Vagina (tissue), 2 donors: ENCODE results near the gene ABHD16A. TPM values are rescaled to one million over a fixed set of nuclear protein-coding genes. Genes with fewer than 3 reads are reported as not detected.
A peak's percentile ranks its signal among the peaks of the same experiment; 100 is the strongest.

Experiments used
- DNase-seq, 2 donors: peaks; one replicate each; pipeline ENCODE4 v3.0.0-alpha.2; 2017; ENCODE audit errors: extremely low spot score in 2 of 2
- H3K27ac ChIP-seq: fragments of 200-600 bp; sonication (generic); one replicate; pipeline ENCODE4 v1.5.1; 2019
- H3K27me3 ChIP-seq: fragments of 200-600 bp; sonication (generic); one replicate; pipeline ENCODE4 v1.5.1; 2019
- H3K36me3 ChIP-seq, 2 donors: fragments of 200-600 bp; sonication (generic); one replicate each; pipeline ENCODE4 v1.5.1; 2017 to 2019
- H3K4me1 ChIP-seq: fragments of 200-600 bp; sonication (generic); one replicate; pipeline ENCODE4 v1.5.1; 2019
- H3K4me3 ChIP-seq, 2 donors: fragments of 200-600 bp; sonication (generic); 1 replicate in 1 of 2; 2 replicates in 1 of 2; pipeline ENCODE4 v1.5.1; 2016 to 2019
- H3K9me3 ChIP-seq: fragments of 200-600 bp; sonication (generic); one replicate; pipeline ENCODE4 v1.5.1; 2019
- CTCF ChIP-seq, 3 experiments: fragments of 450-650 bp in 2 of 3; fragments of 200-600 bp in 1 of 3; sonication (generic) in 1 of 3; IDR thresholded peaks; one replicate each; pipeline ENCODE4 v1.5.1; 2017 to 2019; ENCODE audit warnings: antibody characterized with exemption in 3 of 3, mild to moderate bottlenecking in 2 of 3, moderate library complexity in 2 of 3
- POLR2A ChIP-seq, 2 donors: fragments of 450-650 bp; IDR thresholded peaks; one replicate each; pipeline ENCODE4 v1.6.1; 2017; ENCODE audit warnings: antibody characterized with exemption in 2 of 2, mild to moderate bottlenecking in 2 of 2, moderate library complexity in 2 of 2
- POLR2AphosphoS5 ChIP-seq, 2 donors: sonication (generic); formaldehyde crosslinking; IDR thresholded peaks; one replicate each; pipeline ENCODE4 v1.9.0; 2017; ENCODE audit warnings: antibody characterized with exemption in 2 of 2, mild to moderate bottlenecking in 2 of 2, low read depth in 1 of 2; ENCODE audit not compliant: insufficient read depth in 1 of 2
- intact Hi-C: fragments of 100-400 bp; cut with DNase I; formaldehyde crosslinking; loops from one replicate; pipeline ENCODE4 v1.15.1; 2023
- total RNA-seq: library from RNA; depleted of rRNA; stranded (reverse); fragments of >200 nt; gene quantifications from one replicate; pipeline ENCODE4 v1.2.3, GENCODE V29; 2016

Gene ABHD16A
- total RNA-seq, 1 donor from 2014 or later, result 53.0 TPM

- no peaks in the 10 kb centered on the region for H3K27me3 ChIP-seq
- no peak overlapping the region for H3K27ac ChIP-seq
- intact Hi-C loops, result no loop called here
- H3K9me3 ChIP-seq, result no peaks in the 10 kb centered on the region
- no peak overlapping the region for H3K4me3 ChIP-seq
- DNase-seq, result no peak
- TF ChIP-seq POLR2A (IDR thresholded peaks at IDR 0.05) (no peak), POLR2AphosphoS5 (IDR thresholded peaks at IDR 0.05; ENCODE audit: insufficient read depth in 1 of 2, low read depth in 1 of 2) (no peak), CTCF (IDR thresholded peaks at IDR 0.05) (no peak)
- no peaks in the 10 kb centered on the region for H3K36me3 ChIP-seq
- H3K4me1 ChIP-seq, result peaks cover 13% of the 10 kb centered on the region
Measured at GRCh38 chr6:31707701-31708100, 4.6 kb upstream of the ABHD16A start.

- intact Hi-C loops, result no loop called here
- Histone ChIP-seq H3K4me1 (peaks cover 13% of the 10 kb centered on the region), H3K4me3 (no peak within 1 kb of the TSS), H3K36me3 (no peaks in the 10 kb centered on the region), H3K27ac (no peak within 1 kb of the TSS), H3K9me3 (no peaks in the 10 kb centered on the region), H3K27me3 (no peaks in the 10 kb centered on the region)
- no peak for TF ChIP-seq POLR2AphosphoS5 (IDR thresholded peaks at IDR 0.05; ENCODE audit: insufficient read depth in 1 of 2, low read depth in 1 of 2)
- no peak for TF ChIP-seq CTCF (IDR thresholded peaks at IDR 0.05)
- TF ChIP-seq POLR2A (IDR thresholded peaks at IDR 0.05), result no peak
- DNase-seq, result no peak
Measured at GRCh38 chr6:31706599-31706998, 3.5 kb upstream of the ABHD16A start, which contains the start of gene LY6G6F. Gene LY6G6F (plus strand): TSS chr6:31706866. CDS start chr6:31706907, 41 bp downstream.

GRCh38 chr6:31705931-31706330, 2.8 kb upstream of the ABHD16A start:
- H3K9me3 ChIP-seq, result no peaks in the 10 kb centered on the region
- H3K27me3 ChIP-seq, result no peaks in the 10 kb centered on the region
- no peak overlapping the region for H3K27ac ChIP-seq
- peaks cover 20% of the 10 kb centered on the region for H3K4me1 ChIP-seq
- no peaks in the 10 kb centered on the region for H3K36me3 ChIP-seq
- intact Hi-C loops, result no loop called here
- no peak for TF ChIP-seq POLR2AphosphoS5 (IDR thresholded peaks at IDR 0.05; ENCODE audit: insufficient read depth in 1 of 2, low read depth in 1 of 2)
- TF ChIP-seq CTCF (IDR thresholded peaks at IDR 0.05), result no peak
- no peak for TF ChIP-seq POLR2A (IDR thresholded peaks at IDR 0.05)
- no peak for DNase-seq
- H3K4me3 ChIP-seq, result no peak overlapping the region

- Histone ChIP-seq H3K36me3 (peaks cover 0 to 15% of the 10 kb centered on the region in 2 donors), H3K27ac (peak overlapping the region; percentile 98), H3K9me3 (no peaks in the 10 kb centered on the region), H3K4me3 (peak overlapping the region; percentile 71 to 80), H3K4me1 (peaks cover 28% of the 10 kb centered on the region), H3K27me3 (no peaks in the 10 kb centered on the region)
- no peak for DNase-seq
- TF ChIP-seq POLR2A (IDR thresholded peaks at IDR 0.05) (no peak), CTCF (IDR thresholded peaks at IDR 0.05) (no peak), POLR2AphosphoS5 (IDR thresholded peaks at IDR 0.05; ENCODE audit: insufficient read depth in 1 of 2, low read depth in 1 of 2) (no peak)
- intact Hi-C loops, result no loop called here
Measured at GRCh38 chr6:31702405-31702818, 712 bp downstream of the ABHD16A start.

- intact Hi-C loops, result loop anchor here (2.0 kb wide), 1 partner anchor 33 kb away; the partner anchor contains the start of gene LY6G5B
- Histone ChIP-seq H3K27me3 (no peaks in the 10 kb centered on the region), H3K9me3 (no peaks in the 10 kb centered on the region), H3K27ac (peak overlapping the region; percentile 98), H3K36me3 (peaks cover 0 to 19% of the 10 kb centered on the region in 2 donors), H3K4me1 (peaks cover 28% of the 10 kb centered on the region), H3K4me3 (peak overlapping the region; percentile 71 to 80)
- TF ChIP-seq CTCF (IDR thresholded peaks at IDR 0.05), result no peak
- no peak for TF ChIP-seq POLR2A (IDR thresholded peaks at IDR 0.05)
- no peak for TF ChIP-seq POLR2AphosphoS5 (IDR thresholded peaks at IDR 0.05; ENCODE audit: insufficient read depth in 1 of 2, low read depth in 1 of 2)
- DNase-seq, result no peak
Measured at GRCh38 chr6:31701666-31702404, 1.3 kb downstream of the ABHD16A start.
